ENCODE data around the gene RELT.

The RELT gene

DNA sequence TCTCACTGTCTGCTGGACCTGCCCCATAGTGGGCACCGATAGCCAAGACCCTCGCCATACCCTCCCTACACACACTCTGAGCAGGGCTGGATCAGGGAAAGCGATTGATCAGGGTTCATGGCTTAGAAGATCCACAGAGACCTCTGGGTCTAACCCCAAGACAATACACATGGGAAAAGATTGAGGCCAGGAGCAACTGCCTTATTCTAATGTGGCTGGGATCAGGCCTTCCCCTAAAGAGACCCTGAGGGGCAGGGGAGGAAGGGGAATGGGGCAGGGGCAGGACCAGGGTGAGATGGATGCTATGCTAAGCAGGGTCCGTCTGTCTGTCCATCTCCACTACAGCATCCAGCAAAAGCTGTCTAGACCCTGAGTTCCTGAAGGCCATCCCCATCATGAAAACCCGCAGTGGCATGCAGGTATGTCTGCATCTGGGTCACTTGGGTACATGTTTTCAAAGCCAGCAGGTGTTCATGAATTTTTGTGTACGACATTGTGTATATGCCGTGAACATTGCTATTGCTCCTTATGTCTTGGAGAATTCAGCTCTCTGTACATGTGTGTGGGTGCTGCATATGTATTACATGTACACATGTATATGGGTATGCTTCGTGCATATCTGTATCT lies 15.3 kb upstream of the RELT start:
- TF ChIP-seq EZH2 (optimal IDR thresholded peaks at IDR 0.05; ENCODE audit: low read depth, low read length) (no peak), EZH2phosphoT487 (IDR thresholded peaks at IDR 0.05; ENCODE audit: low read length) (no peak)
- no peak for DNase-seq
- Histone ChIP-seq H3F3A (ENCODE audit: insufficient read depth, low read length) (peaks cover 4% of the 10 kb centered on the region; the same call in 1 of the 2 replicates), H3K36me3 (replicated peaks; ENCODE audit: insufficient read depth, low read length) (no peaks in the 10 kb centered on the region), H3K4me1 (ENCODE audit: low read length) (peaks cover 40% of the 10 kb centered on the region), H3K27ac (ENCODE audit: low read length) (no peak overlapping the region), H3K4me3 (ENCODE audit: low read length) (no peak overlapping the region), H2AFZ (ENCODE audit: low read length) (no peak overlapping the region), H3K9me2 (replicated peaks; ENCODE audit: insufficient read depth, low read length) (no peaks in the 10 kb centered on the region), H4K20me1 (ENCODE audit: insufficient read depth, low read length) (no peaks in the 10 kb centered on the region), H3K79me2 (ENCODE audit: low read length) (no peaks in the 10 kb centered on the region), H3K27me3 (replicated peaks; ENCODE audit: insufficient read depth, low read length) (no peaks in the 10 kb centered on the region), H3K9me3 (replicated peaks; ENCODE audit: insufficient read depth, low read length) (no peaks in the 10 kb centered on the region), H3K4me2 (ENCODE audit: low read depth, low read length) (no peak overlapping the region), H3K9ac (ENCODE audit: low read length) (no peak overlapping the region)

DNA sequence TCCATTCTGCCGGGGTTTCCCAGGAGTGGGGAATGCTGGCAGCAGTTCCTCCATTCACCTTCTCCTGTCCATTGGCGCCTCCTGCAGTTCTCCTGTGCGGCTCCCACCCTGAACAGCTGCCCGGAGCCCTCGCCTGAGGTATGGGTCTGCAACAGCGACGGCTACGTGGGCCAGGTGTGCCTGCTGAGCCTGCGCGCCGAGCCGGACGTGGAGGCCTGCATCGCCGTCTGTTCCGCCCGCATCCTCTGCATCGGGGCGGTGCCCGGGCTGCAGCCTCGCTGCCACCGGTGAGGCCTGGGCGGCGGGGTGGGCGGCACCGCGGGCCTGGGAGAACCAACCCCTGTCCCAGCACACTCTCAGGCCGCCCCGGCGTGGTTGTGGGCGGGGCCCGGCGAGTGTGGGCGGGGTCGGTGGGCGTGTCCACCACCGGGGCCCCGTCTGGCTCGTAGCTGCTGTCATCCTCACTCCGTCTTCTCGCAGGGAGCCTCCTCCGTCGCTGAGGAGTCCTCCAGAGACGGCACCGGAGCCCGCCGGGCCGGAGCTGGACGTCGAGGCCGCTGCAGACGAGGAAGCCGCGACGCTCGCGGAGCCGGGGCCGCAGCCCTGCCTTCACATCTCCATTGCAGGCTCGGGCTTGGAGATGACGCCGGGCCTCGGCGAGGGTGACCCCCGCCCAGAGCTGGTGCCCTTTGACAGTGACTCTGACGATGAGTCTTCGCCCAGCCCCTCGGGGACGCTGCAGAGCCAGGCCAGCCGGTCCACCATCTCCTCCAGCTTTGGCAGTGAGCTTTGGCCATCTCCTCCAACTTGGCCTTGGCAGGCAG lies 14.0 kb upstream of the RELT start:
- H3K36me3 ChIP-seq (replicated peaks; ENCODE audit: insufficient read depth, low read length) = no peaks in the 10 kb centered on the region
- peaks cover 7% of the 10 kb centered on the region; the same call in 1 of the 2 replicates for H3F3A ChIP-seq (ENCODE audit: insufficient read depth, low read length)
- no peak overlapping the region for H3K4me3 ChIP-seq (ENCODE audit: low read length)
- H2AFZ ChIP-seq (ENCODE audit: low read length) = no peak overlapping the region
- H3K79me2 ChIP-seq (ENCODE audit: low read length) = no peaks in the 10 kb centered on the region
- no peaks in the 10 kb centered on the region for H4K20me1 ChIP-seq (ENCODE audit: insufficient read depth, low read length)
- no peak for DNase-seq
- H3K4me2 ChIP-seq (ENCODE audit: low read depth, low read length) = no peak overlapping the region
- no peaks in the 10 kb centered on the region for H3K27me3 ChIP-seq (replicated peaks; ENCODE audit: insufficient read depth, low read length)
- peaks cover 52% of the 10 kb centered on the region for H3K4me1 ChIP-seq (ENCODE audit: low read length)
- H3K27ac ChIP-seq (ENCODE audit: low read length) = no peak overlapping the region
- no peaks in the 10 kb centered on the region for H3K9me2 ChIP-seq (replicated peaks; ENCODE audit: insufficient read depth, low read length)
- no peaks in the 10 kb centered on the region for H3K9me3 ChIP-seq (replicated peaks; ENCODE audit: insufficient read depth, low read length)
- no peak overlapping the region for H3K9ac ChIP-seq (ENCODE audit: low read length)
- TF ChIP-seq EZH2phosphoT487 (IDR thresholded peaks at IDR 0.05; ENCODE audit: low read length) (no peak), EZH2 (optimal IDR thresholded peaks at IDR 0.05; ENCODE audit: low read depth, low read length) (no peak)
- TF ChIP-seq, protein P1, sequence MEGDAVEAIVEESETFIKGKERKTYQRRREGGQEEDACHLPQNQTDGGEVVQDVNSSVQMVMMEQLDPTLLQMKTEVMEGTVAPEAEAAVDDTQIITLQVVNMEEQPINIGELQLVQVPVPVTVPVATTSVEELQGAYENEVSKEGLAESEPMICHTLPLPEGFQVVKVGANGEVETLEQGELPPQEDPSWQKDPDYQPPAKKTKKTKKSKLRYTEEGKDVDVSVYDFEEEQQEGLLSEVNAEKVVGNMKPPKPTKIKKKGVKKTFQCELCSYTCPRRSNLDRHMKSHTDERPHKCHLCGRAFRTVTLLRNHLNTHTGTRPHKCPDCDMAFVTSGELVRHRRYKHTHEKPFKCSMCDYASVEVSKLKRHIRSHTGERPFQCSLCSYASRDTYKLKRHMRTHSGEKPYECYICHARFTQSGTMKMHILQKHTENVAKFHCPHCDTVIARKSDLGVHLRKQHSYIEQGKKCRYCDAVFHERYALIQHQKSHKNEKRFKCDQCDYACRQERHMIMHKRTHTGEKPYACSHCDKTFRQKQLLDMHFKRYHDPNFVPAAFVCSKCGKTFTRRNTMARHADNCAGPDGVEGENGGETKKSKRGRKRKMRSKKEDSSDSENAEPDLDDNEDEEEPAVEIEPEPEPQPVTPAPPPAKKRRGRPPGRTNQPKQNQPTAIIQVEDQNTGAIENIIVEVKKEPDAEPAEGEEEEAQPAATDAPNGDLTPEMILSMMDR (IDR thresholded peaks at IDR 0.05; ENCODE audit: low read length) = no peak

DNA sequence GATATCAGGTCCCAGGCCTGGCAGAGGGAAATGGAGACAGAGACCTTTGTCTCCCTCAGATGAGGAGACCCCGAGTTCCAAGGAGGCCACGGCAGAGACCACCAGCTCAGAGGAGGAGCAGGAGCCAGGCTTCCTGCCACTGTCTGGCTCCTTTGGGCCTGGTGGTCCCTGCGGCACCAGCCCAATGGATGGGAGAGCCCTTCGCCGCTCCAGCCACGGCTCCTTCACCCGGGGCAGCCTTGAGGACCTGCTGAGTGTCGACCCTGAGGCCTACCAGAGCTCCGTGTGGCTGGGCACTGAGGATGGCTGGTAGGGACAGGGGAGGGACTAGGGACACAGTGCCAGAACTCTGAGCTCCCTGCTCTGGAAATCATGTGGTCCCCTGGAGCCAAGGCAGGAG lies 13.1 kb upstream of the RELT start:
- Histone ChIP-seq H3K27ac (ENCODE audit: low read length) (no peak overlapping the region), H3K36me3 (replicated peaks; ENCODE audit: insufficient read depth, low read length) (no peaks in the 10 kb centered on the region), H3F3A (ENCODE audit: insufficient read depth, low read length) (peaks cover 7% of the 10 kb centered on the region; the same call in 1 of the 2 replicates), H2AFZ (ENCODE audit: low read length) (no peak overlapping the region), H3K4me2 (ENCODE audit: low read depth, low read length) (no peak overlapping the region), H3K9ac (ENCODE audit: low read length) (no peak overlapping the region), H3K4me3 (ENCODE audit: low read length) (no peak overlapping the region), H3K9me3 (replicated peaks; ENCODE audit: insufficient read depth, low read length) (no peaks in the 10 kb centered on the region), H3K4me1 (ENCODE audit: low read length) (peaks cover 59% of the 10 kb centered on the region), H3K79me2 (ENCODE audit: low read length) (no peaks in the 10 kb centered on the region), H3K9me2 (replicated peaks; ENCODE audit: insufficient read depth, low read length) (no peaks in the 10 kb centered on the region), H3K27me3 (replicated peaks; ENCODE audit: insufficient read depth, low read length) (no peaks in the 10 kb centered on the region), H4K20me1 (ENCODE audit: insufficient read depth, low read length) (no peaks in the 10 kb centered on the region)
- TF ChIP-seq EZH2 (optimal IDR thresholded peaks at IDR 0.05; ENCODE audit: low read depth, low read length) = no peak
- TF ChIP-seq, protein P1 (IDR thresholded peaks at IDR 0.05; ENCODE audit: low read length) = no peak
- no peak for TF ChIP-seq EZH2phosphoT487 (IDR thresholded peaks at IDR 0.05; ENCODE audit: low read length)
- DNase-seq = no peak

Data from MM.1S (cell line).